HG03565 (cell line): ENCODE data around the gene GABBR2.

Experiments
- ATAC-seq: cut with Tn5 transposase; IDR thresholded peaks from one replicate; pipeline ENCODE4 v1.9.1; 2021; ENCODE audit warnings: mild to moderate bottlenecking, moderate library complexity; ENCODE audit not compliant: unreplicated experiment

The GABBR2 gene

DNA sequence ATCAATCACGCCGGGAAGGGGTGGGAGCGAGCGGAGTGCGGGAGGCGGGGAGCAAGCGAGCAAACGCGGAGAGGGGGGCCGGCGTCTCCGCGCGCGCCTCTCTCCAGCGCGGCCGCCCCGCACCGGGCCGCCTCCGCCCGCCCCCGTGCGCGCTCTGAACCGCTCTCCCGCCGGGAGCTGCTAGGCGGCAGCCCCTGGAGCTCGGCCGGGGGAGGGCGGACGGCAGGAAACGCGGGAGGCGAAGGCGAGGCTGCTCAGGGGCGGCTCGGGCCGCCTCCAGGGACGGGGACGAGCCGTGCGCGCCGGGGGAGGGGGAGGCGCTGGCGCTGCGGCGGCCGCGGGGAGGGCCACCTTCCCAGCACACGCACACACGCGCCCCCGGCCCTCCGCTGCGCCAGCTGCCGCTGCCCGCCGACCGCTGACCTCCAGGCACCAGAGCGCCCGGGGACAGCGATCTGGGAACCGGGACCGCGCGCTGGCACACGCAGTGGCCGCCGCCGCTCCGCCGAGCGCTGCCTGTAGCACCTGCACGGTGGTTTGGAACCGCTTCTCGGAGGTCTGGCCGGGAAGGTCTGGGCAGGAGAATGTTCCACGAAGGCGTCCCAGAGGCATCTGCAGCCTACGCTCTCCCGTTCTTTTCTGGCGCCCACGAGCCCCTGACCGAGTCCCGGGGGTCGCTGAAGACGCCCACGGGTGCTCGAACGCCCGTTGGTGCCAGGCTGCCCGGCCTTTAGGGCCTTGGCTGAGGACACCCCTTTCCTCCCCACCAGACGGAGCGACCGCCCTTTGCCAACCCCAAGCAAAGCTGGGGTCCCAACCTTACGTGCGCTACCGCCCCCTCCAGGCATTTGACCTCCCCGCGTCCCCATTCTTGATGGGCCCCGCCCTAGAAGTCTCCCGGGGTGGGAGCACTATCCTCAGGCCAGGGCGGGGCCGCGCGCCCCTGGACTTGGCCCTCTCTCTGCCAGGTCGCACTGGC lies at the start of gene GABBR2:
GABBR2 (minus strand) TSS at position 3 of the 979 bp plus-strand sequence. CDS start 198 bp downstream, outside the sequence.
- no peak for ATAC-seq

GRCh38 chr9:98755006-98755618 lies 46.4 kb upstream of the GABBR2 start:
- ATAC-seq: no peak

DNA sequence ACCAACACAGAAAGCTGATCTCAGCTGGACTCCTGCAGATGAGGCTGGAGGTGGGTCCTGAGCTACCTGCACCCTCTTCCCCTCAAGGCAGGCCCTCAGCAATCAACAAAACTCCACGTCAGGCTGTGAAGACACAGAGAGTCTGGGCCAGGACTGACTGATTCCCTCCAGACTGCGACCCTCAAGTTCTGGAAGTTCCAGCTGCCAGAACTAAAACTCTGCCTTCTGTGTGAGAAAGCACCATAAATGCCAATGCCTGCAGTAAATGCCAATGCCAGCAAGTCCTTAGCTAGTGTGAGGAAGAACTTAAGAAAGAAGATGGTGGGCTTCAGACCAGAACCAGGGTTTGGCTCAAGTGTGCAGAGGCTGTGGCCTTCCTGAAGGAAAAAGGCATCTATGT lies 42.5 kb upstream of the GABBR2 start:
- ATAC-seq: no peak

- no peak for ATAC-seq
Observed at GRCh38 chr9:98750364-98751060, 41.8 kb upstream of the GABBR2 start.

DNA sequence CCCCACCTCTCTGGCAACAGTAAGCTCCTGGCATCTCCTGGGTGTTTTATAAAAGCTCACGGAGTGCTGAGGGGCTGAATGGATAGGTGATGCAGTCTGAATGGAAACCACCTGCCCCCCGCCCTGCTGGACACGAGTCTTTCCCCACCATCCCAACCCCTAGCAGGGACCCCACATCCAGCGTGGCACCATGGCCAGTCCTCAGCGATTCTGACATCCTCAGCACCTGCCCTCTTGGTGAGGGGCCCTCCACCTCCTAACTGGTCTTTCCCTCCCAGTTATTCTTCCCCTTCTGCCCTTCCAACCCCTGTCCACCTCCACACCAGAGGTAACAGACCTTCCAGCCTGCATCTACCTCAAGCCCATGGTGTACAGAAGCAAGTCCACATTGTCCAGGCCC lies 38.7 kb upstream of the GABBR2 start:
- no peak for ATAC-seq

DNA sequence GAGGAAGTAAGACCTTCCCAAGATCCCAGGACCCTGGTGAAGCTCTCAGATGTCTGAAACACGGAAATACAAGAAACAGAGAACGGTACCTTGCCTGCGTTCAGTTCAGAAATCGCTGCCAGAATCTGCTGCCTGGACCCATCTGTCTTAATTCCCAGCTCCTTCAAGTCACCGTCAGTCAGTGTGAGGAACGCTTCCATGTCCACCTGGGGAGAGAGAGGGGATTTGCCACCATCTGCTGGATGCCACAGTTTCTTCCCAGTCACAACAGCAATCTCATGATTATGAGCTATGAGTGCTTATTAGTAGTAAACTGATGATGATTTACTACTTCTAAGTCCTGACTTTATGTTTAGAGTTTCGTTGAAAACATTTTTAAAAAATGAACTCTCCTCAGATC lies 36.7 kb upstream of the GABBR2 start:
- ATAC-seq: no peak

DNA sequence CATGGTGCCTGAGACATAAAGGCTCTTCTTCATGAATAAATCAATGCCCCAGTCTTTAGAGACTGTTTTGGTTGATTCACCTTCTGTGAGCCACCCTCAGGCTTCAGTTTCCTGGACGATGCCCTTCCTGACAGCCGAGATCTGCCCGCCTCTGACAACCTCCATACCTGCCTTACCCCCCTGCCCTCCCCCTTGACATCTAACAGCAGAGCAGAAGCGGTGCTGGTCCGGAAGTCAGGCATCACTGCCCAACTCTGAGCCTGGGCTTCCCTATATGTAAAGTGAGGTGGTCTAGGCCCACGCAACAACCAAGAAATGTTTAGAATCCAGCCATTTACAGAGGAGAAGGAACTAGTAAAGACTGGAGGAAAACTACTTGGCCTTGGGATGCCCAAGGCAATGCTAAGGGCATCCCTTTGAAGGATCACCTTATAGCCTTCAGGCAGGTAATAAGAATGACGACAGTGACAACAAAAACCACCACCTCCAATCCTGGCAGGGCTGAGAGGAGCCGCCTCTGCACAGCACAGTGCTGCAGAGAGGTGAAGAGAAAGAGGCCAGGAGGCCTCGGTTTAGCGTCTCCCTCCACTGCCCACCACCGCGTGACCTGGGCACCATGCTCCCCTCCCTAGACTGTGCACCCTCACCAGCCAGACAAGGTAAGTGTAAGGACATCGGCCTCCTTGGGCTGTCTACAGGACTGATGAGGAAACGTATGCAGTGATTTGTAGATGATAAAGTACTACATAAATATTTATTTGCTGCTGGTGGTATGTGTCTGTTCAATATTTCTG lies 35.3 kb upstream of the GABBR2 start:
- no peak for ATAC-seq

- ATAC-seq: no peak
Observed at GRCh38 chr9:98743329-98743728, 34.6 kb upstream of the GABBR2 start.

- no peak for ATAC-seq
Observed at GRCh38 chr9:98742325-98743280, 33.9 kb upstream of the GABBR2 start.

GRCh38 chr9:98740226-98740881 lies 31.6 kb upstream of the GABBR2 start:
- no peak for ATAC-seq

- no peak for ATAC-seq
Observed at GRCh38 chr9:98738741-98739140, 30.0 kb upstream of the GABBR2 start.

GRCh38 chr9:98736226-98736625 lies 27.5 kb upstream of the GABBR2 start:
- ATAC-seq: no peak

DNA sequence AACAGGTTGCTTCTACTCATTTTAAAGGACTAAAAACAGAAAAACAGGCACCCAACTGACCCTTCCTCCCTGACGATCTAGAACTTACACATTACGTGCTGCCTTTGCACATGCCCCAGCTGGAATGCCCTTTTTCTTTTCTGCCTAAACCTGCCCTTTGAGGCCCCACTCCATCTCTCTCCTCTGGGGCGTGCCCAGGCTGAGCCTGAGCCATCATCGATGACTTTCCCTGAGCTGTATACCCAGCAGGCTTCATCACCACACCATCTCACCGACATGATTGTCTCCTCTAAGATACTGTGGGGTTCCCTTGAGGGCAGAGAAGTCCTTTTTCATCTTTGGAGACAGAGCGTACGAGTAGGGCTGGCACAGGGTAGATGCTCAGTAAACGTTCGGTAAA lies 24.1 kb upstream of the GABBR2 start:
- ATAC-seq: no peak

- no peak for ATAC-seq
Observed at GRCh38 chr9:98732091-98732490, 23.4 kb upstream of the GABBR2 start.

DNA sequence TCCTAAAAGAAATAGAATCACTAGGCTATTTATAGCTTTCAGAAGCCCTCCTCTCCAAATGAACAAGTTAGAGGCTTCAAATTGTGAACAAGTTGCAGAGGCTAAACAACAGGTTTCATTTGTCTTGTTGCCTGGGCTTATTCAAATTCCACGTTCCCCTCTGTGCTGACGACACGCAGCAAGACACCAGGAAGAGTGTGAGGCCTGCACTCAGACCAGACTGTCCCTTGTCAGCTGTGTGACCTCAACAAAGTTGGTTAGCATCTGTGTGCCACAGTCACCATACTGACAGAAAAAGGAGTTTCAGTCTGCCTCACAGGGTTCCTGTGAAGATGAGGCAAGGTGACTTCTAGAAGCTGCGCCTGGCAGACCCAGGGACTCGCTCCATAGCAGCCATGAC lies 22.1 kb upstream of the GABBR2 start:
- no peak for ATAC-seq

DNA sequence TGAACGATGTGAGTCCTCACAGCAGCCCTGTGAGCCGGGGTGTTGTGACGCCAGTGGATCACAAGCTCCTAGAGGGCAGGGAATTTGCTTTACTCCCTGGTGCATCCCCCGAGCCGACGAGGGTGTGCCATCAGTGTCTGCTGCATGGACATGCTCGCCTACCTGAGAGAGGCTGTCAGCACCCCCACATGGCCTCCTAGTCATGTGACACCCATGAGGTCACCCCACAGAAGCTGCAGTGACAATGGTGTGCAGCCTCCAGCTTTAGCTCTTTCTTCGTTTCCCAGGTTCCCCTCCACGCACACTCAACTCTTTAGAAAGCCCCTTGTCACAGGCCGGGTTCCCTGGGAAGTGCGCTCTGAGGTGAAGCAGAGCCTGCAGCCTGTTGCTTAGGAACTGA lies 19.8 kb upstream of the GABBR2 start:
- ATAC-seq: no peak

GRCh38 chr9:98727428-98727827 lies 18.7 kb upstream of the GABBR2 start:
- no peak for ATAC-seq

GRCh38 chr9:98726735-98727134 lies 18.0 kb upstream of the GABBR2 start:
- ATAC-seq: no peak
